GM18499 (cell line): Measurements from ENCODE around the gene METAP1.
"Not testable (repeated sequence)": the region's sequence is repeated elsewhere in the genome, so short reads cannot be mapped to it uniquely, and the experiment has no call there.

Experiments used
- ATAC-seq: cut with Tn5 transposase; IDR thresholded peaks from one replicate; pipeline ENCODE4 v1.9.1; 2021; ENCODE audit warnings: moderate number of reproducible peaks; ENCODE audit not compliant: insufficient read depth, unreplicated experiment

The METAP1 gene

GRCh38 chr4:98996056-98996764 is 689 bp downstream of the METAP1 start:
- peak; percentile 3 for ATAC-seq

GRCh38 chr4:98996765-98997068 is 1.2 kb downstream of the METAP1 start:
- ATAC-seq = no peak

- no peak for ATAC-seq
These were observed 1.6 kb downstream of the METAP1 start for GRCh38 chr4:98997166-98997565.

- ATAC-seq = no peak
These were observed 3.0 kb downstream of the METAP1 start for GRCh38 chr4:98998551-98998950.

GRCh38 chr4:99002279-99002678 is 6.8 kb downstream of the METAP1 start:
- no peak for ATAC-seq

- no peak for ATAC-seq
These were observed 12.5 kb downstream of the METAP1 start for GRCh38 chr4:99008051-99008450.

GRCh38 chr4:99011910-99012309 is 16.4 kb downstream of the METAP1 start:
- ATAC-seq = no peak

GRCh38 chr4:99013402-99013843 is 17.9 kb downstream of the METAP1 start:
- ATAC-seq = no peak

GRCh38 chr4:99013884-99014523 is 18.5 kb downstream of the METAP1 start:
- no peak for ATAC-seq

GRCh38 chr4:99021386-99021785 is 25.9 kb downstream of the METAP1 start:
- no peak for ATAC-seq

- ATAC-seq = no peak
These were observed 27.0 kb downstream of the METAP1 start for GRCh38 chr4:99022566-99022965.

GRCh38 chr4:99023800-99024251 is 28.3 kb downstream of the METAP1 start:
- not testable (repeated sequence) for ATAC-seq

GRCh38 chr4:99024481-99025275 is 29.2 kb downstream of the METAP1 start:
- ATAC-seq = no peak

GRCh38 chr4:99025506-99025905 is 30.0 kb downstream of the METAP1 start:
- ATAC-seq = no peak

- ATAC-seq = no peak
These were observed 31.8 kb downstream of the METAP1 start for GRCh38 chr4:99027304-99027703.

- ATAC-seq = no peak
These were observed 32.7 kb downstream of the METAP1 start for GRCh38 chr4:99028187-99028586.

GRCh38 chr4:99029018-99029735 is 33.7 kb downstream of the METAP1 start:
- ATAC-seq = no peak

- no peak for ATAC-seq
These were observed 34.3 kb downstream of the METAP1 start for GRCh38 chr4:99029852-99030251.

- ATAC-seq = no peak
These were observed 38.4 kb downstream of the METAP1 start for GRCh38 chr4:99033956-99034355.

- ATAC-seq = no peak
These were observed 42.7 kb downstream of the METAP1 start for GRCh38 chr4:99038213-99038612.

GRCh38 chr4:99043346-99043745 is 47.8 kb downstream of the METAP1 start:
- no peak for ATAC-seq
